Measurements from ENCODE around the gene OXER1. TPM values are rescaled to one million over a fixed set of nuclear protein-coding genes. Genes with fewer than 3 reads are reported as not detected.

Gene OXER1
- total and polyA plus RNA-seq, 2 of the 13 experiments (the other 11 are each of a cell fraction or from before 2014, with no cell fraction given), result 8.0 to 9.0 TPM

DNA sequence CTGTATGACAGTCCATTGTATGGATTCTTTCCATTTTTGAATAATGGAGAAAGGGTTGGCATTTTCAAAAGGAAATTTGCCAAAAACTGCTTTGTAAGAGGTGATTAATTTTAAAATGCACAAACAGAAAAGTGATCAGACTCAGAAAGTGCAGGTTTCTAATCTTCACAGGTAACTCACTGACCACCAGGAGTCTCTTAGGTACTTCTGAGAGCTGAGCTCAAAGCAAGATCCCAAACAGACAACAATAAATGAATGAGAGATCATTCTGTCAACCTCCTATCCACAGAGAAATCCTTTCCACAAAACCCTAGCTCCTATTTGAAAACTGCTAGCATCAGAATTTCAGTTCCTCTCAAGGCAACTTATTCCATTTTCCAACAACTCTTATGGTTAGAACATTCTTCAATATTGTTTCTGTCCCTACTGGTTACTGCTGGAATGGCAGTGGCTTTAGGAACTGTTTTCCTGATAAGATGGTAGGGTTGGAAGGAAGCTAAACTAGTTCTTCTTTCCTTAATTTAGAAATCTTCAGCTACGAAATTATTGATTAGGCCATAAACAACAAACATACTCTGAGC lies 49.1 kb upstream of the OXER1 start (continued):
- TF ChIP-seq MTF1 (CRISPR knock-in tag; IDR thresholded peaks at IDR 0.05) (no peak), MAZ (IDR thresholded peaks at IDR 0.05; ENCODE audit: borderline replicate concordance, low read depth, low read length) (no peak), MAZ (CRISPR knock-in tag; IDR thresholded peaks at IDR 0.05; ENCODE audit: low read depth) (no peak), ZNF670 (CRISPR knock-in tag; IDR thresholded peaks at IDR 0.05; ENCODE audit: borderline replicate concordance) (no peak), ZBTB21 (CRISPR knock-in tag; IDR thresholded peaks at IDR 0.05) (no peak), TEAD2 (CRISPR knock-in tag; IDR thresholded peaks at IDR 0.05) (no peak), ASH2L (IDR thresholded peaks at IDR 0.05; ENCODE audit: insufficient read length, low read depth, low read length) (peak; percentile 46), NFKB2 (CRISPR knock-in tag; IDR thresholded peaks at IDR 0.05; ENCODE audit: borderline replicate concordance) (no peak), ZBTB7B (CRISPR knock-in tag; IDR thresholded peaks at IDR 0.05) (no peak), BRF2 (CRISPR knock-in tag; IDR thresholded peaks at IDR 0.05) (no peak), POLR2AphosphoS5 (IDR thresholded peaks at IDR 0.05; ENCODE audit: low read depth, low read length) (no peak), PHF8 (CRISPR knock-in tag; IDR thresholded peaks at IDR 0.05) (no peak), RBM22 (optimal IDR thresholded peaks at IDR 0.05; ENCODE audit: low read length) (no peak), MZF1 (CRISPR knock-in tag; IDR thresholded peaks at IDR 0.05; ENCODE audit: borderline replicate concordance) (no peak), XRCC5 (optimal IDR thresholded peaks at IDR 0.05; ENCODE audit: low read length) (peak; percentile 48), SMYD3 (CRISPR knock-in tag; IDR thresholded peaks at IDR 0.05) (no peak), THAP11 (CRISPR knock-in tag; IDR thresholded peaks at IDR 0.05) (0 out of 2 replicates have a peak, but pooled peaks have one; percentile 20), KLF12 (CRISPR knock-in tag; IDR thresholded peaks at IDR 0.05; ENCODE audit: borderline replicate concordance) (no peak)
- TF ChIP-seq, protein P1, sequence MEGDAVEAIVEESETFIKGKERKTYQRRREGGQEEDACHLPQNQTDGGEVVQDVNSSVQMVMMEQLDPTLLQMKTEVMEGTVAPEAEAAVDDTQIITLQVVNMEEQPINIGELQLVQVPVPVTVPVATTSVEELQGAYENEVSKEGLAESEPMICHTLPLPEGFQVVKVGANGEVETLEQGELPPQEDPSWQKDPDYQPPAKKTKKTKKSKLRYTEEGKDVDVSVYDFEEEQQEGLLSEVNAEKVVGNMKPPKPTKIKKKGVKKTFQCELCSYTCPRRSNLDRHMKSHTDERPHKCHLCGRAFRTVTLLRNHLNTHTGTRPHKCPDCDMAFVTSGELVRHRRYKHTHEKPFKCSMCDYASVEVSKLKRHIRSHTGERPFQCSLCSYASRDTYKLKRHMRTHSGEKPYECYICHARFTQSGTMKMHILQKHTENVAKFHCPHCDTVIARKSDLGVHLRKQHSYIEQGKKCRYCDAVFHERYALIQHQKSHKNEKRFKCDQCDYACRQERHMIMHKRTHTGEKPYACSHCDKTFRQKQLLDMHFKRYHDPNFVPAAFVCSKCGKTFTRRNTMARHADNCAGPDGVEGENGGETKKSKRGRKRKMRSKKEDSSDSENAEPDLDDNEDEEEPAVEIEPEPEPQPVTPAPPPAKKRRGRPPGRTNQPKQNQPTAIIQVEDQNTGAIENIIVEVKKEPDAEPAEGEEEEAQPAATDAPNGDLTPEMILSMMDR (CRISPR knock-in tag; IDR thresholded peaks at IDR 0.05), result peak; percentile 46
- TF ChIP-seq, protein P2, sequence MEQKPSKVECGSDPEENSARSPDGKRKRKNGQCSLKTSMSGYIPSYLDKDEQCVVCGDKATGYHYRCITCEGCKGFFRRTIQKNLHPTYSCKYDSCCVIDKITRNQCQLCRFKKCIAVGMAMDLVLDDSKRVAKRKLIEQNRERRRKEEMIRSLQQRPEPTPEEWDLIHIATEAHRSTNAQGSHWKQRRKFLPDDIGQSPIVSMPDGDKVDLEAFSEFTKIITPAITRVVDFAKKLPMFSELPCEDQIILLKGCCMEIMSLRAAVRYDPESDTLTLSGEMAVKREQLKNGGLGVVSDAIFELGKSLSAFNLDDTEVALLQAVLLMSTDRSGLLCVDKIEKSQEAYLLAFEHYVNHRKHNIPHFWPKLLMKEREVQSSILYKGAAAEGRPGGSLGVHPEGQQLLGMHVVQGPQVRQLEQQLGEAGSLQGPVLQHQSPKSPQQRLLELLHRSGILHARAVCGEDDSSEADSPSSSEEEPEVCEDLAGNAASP (CRISPR knock-in tag; IDR thresholded peaks at IDR 0.05; ENCODE audit: borderline replicate concordance), result no peak
- TF ChIP-seq, protein P3, sequence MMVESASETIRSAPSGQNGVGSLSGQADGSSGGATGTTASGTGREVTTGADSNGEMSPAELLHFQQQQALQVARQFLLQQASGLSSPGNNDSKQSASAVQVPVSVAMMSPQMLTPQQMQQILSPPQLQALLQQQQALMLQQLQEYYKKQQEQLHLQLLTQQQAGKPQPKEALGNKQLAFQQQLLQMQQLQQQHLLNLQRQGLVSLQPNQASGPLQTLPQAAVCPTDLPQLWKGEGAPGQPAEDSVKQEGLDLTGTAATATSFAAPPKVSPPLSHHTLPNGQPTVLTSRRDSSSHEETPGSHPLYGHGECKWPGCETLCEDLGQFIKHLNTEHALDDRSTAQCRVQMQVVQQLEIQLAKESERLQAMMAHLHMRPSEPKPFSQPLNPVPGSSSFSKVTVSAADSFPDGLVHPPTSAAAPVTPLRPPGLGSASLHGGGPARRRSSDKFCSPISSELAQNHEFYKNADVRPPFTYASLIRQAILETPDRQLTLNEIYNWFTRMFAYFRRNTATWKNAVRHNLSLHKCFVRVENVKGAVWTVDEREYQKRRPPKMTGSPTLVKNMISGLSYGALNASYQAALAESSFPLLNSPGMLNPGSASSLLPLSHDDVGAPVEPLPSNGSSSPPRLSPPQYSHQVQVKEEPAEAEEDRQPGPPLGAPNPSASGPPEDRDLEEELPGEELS (CRISPR knock-in tag; IDR thresholded peaks at IDR 0.05), result no peak
- TF ChIP-seq, protein P4, sequence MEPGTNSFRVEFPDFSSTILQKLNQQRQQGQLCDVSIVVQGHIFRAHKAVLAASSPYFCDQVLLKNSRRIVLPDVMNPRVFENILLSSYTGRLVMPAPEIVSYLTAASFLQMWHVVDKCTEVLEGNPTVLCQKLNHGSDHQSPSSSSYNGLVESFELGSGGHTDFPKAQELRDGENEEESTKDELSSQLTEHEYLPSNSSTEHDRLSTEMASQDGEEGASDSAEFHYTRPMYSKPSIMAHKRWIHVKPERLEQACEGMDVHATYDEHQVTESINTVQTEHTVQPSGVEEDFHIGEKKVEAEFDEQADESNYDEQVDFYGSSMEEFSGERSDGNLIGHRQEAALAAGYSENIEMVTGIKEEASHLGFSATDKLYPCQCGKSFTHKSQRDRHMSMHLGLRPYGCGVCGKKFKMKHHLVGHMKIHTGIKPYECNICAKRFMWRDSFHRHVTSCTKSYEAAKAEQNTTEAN (CRISPR knock-in tag; conservative IDR thresholded peaks at IDR 0.05), result no peak
- TF ChIP-seq, protein P5, sequence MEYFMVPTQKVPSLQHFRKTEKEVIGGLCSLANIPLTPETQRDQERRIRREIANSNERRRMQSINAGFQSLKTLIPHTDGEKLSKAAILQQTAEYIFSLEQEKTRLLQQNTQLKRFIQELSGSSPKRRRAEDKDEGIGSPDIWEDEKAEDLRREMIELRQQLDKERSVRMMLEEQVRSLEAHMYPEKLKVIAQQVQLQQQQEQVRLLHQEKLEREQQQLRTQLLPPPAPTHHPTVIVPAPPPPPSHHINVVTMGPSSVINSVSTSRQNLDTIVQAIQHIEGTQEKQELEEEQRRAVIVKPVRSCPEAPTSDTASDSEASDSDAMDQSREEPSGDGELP (IDR thresholded peaks at IDR 0.05; ENCODE audit: borderline replicate concordance, low read depth), result no peak
